ENCODE results near the gene ADAM12. TPM values are rescaled to one million over a fixed set of nuclear protein-coding genes. Genes with fewer than 3 reads are reported as not detected.

ADAM12 gene
- total and polyA plus RNA-seq, 9 of the 15 experiments (the other 6 are each of a cell fraction or from before 2014, with no cell fraction given), result not detected

DNA sequence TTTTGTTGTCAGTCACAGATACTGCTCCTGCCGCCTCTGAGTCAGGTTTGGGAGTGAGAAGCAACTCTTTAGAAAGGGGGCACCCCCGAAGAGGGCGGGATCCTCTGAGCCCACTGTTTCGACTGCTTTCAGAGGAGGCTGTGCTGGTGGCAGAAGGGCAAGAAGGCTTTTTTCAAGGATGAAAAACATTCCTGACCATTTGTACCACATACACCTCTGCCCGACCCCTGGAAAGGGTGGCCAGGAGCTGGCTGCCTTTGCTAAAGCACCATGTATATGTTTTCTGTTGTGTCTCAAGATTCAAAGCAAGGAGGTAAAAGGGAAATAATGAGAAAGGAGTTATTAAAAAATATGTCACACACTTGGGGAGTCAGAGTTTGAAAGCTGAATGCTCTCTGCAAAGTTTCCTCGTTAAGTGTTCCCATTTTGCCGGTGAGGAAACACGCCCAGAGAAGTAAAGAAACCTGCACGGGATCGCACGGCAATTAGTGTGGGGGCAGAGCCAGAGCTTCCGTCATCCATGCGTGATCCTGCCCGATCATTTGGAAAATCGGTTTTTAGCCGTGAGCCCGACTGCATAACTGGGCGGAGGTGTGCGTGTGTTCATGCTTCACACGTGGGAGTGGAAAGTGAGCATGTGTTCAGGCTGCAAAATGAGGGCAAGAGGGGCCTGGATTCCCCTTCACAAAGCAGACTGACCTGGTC is 163.2 kb downstream of the ADAM12 start:
- 6% methylated on average over 17 of the region's 20 CpGs for WGBS (ENCODE audit: insufficient coverage, low coverage, missing lambda C conversion rate)
- Histone ChIP-seq H2AFZ (ENCODE audit: low read depth, low read length) (peak overlapping the region; percentile 23; the same call in 1 of the 2 replicates), H3K79me2 (ENCODE audit: control insufficient read depth, insufficient read depth, low read length) (no peaks in the 10 kb centered on the region), H3K9ac (ENCODE audit: insufficient read depth in 1 of 2, low read depth in 2 of 2, low read length in 2 of 2) (no peak overlapping the region), H4K20me1 (replicated peaks; ENCODE audit: control insufficient read depth, insufficient read depth, low read length) (no peaks in the 10 kb centered on the region), H3K27ac (ENCODE audit: extremely low read depth, low read depth, low read length) (no peak overlapping the region), H3K36me3 (ENCODE audit: control insufficient read depth, insufficient read depth, low read length) (no peaks in the 10 kb centered on the region), H3K4me2 (ENCODE audit: insufficient read depth, low read length) (peak overlapping the region; percentile 37; the same call in 1 of the 2 replicates), H3K9me3 (replicated peaks; ENCODE audit: control insufficient read depth, insufficient read depth, low read depth, low read length) (no peaks in the 10 kb centered on the region), H3K27me3 (ENCODE audit: control insufficient read depth in 2 of 2, insufficient read depth in 2 of 2, low read length in 2 of 2) (peaks cover 0 to 24% of the 10 kb centered on the region in 2 experiments; a peak in 2 of 5 replicates), H3K9me1 (ENCODE audit: control insufficient read depth, insufficient read depth, low read length) (no peaks in the 10 kb centered on the region), H3K4me3 (no peak overlapping the region), H3K4me1 (replicated peaks in 1 of 2; ENCODE audit: control insufficient read depth in 2 of 2, insufficient read depth in 2 of 2, low read length in 2 of 2) (no peaks in the 10 kb centered on the region; a peak in 2 of 5 replicates)
- ChIA-PET POLR2A (interaction anchor here (0.6 kb wide), 1 partner anchor 706 kb away, joined by 3 read pairs; no protein-coding TSS in a partner anchor), CTCF (ENCODE audit: low intra/inter-chr PET ratio) (no interaction called here)
- ATAC-seq, result no peak
- in situ Hi-C loops (cut with MboI), result no loop called here
- intact Hi-C loops (cut with micrococcal nuclease), result no loop called here
- TF ChIP-seq KDM5B (IDR thresholded peaks at IDR 0.05; ENCODE audit: insufficient replicate concordance, low read depth, low read length), result no peak
- no peak for TF ChIP-seq ZNF282 (CRISPR knock-in tag; IDR thresholded peaks at IDR 0.05)
- TF ChIP-seq CTBP1 (IDR thresholded peaks at IDR 0.05; ENCODE audit: borderline replicate concordance), result no peak
- no peak for TF ChIP-seq ZNF175 (CRISPR knock-in tag; IDR thresholded peaks at IDR 0.05; ENCODE audit: low read depth)
- TF ChIP-seq, protein P1, sequence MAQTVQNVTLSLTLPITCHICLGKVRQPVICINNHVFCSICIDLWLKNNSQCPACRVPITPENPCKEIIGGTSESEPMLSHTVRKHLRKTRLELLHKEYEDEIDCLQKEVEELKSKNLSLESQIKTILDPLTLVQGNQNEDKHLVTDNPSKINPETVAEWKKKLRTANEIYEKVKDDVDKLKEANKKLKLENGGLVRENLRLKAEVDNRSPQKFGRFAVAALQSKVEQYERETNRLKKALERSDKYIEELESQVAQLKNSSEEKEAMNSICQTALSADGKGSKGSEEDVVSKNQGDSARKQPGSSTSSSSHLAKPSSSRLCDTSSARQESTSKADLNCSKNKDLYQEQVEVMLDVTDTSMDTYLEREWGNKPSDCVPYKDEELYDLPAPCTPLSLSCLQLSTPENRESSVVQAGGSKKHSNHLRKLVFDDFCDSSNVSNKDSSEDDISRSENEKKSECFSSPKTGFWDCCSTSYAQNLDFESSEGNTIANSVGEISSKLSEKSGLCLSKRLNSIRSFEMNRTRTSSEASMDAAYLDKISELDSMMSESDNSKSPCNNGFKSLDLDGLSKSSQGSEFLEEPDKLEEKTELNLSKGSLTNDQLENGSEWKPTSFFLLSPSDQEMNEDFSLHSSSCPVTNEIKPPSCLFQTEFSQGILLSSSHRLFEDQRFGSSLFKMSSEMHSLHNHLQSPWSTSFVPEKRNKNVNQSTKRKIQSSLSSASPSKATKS (CRISPR knock-in tag; IDR thresholded peaks at IDR 0.05), result no peak
- no peak for TF ChIP-seq RAD21 (CRISPR knock-in tag; conservative IDR thresholded peaks at IDR 0.05 in 1 of 2, IDR thresholded peaks at IDR 0.05 in 1 of 2)
- no peak for TF ChIP-seq HNRNPH1 (optimal IDR thresholded peaks at IDR 0.05; ENCODE audit: low read depth, low read length)
- TF ChIP-seq NR3C1 (CRISPR knock-in tag; IDR thresholded peaks at IDR 0.05), result no peak
- no peak for TF ChIP-seq CCNT2 (IDR thresholded peaks at IDR 0.05; ENCODE audit: borderline replicate concordance, extremely low read depth, insufficient read length, low read depth, low read length)
- no peak for TF ChIP-seq PURB (CRISPR knock-in tag; IDR thresholded peaks at IDR 0.05; ENCODE audit: low read depth)
- no peak for TF ChIP-seq MYNN (IDR thresholded peaks at IDR 0.05)
- no peak for TF ChIP-seq MYNN (CRISPR knock-in tag; IDR thresholded peaks at IDR 0.05)
- TF ChIP-seq HEY1 (CRISPR knock-in tag; IDR thresholded peaks at IDR 0.05; ENCODE audit: borderline replicate concordance), result no peak
- no peak for TF ChIP-seq SNIP1 (IDR thresholded peaks at IDR 0.05; ENCODE audit: low read depth)
- no peak for DNase-seq (ENCODE audit: extremely low read depth in 1 of 4, low spot score in 3 of 4)
- no peak for FAIRE-seq
- no TSS peak for BruUV-seq (replicated peaks)

Measured in K562 (cell line).